NCI-H1436 (cell line): ENCODE measurements around the gene P3R3URF.
"Not testable (repeated sequence)": the region's sequence is repeated elsewhere in the genome, so short reads cannot be mapped to it uniquely, and the experiment has no call there.

Source experiments
- DNase-seq: peaks from one replicate; lab custom pipeline; 2025; lab: John Stamatoyannopoulos, UW

The P3R3URF gene

GRCh38 chr1:46176211-46176865 is at the start of gene P3R3URF:
P3R3URF (minus strand) TSS chr1:46176488; CDS start chr1:46176471, 17 bp downstream.
- DNase-seq: no peak

GRCh38 chr1:46224966-46225365 is 48.7 kb upstream of the P3R3URF start:
- no peak for DNase-seq

- peak; percentile 77 for DNase-seq
These were observed 47.2 kb upstream of the P3R3URF start for GRCh38 chr1:46223472-46223943.

- DNase-seq: not testable (repeated sequence)
These were observed 46.8 kb upstream of the P3R3URF start for GRCh38 chr1:46223055-46223454.

GRCh38 chr1:46221749-46222148 is 45.5 kb upstream of the P3R3URF start:
- DNase-seq: no peak

- no peak for DNase-seq
These were observed 44.5 kb upstream of the P3R3URF start for GRCh38 chr1:46220808-46221207.

GRCh38 chr1:46219551-46220520 is 43.5 kb upstream of the P3R3URF start:
- peak; percentile 42 for DNase-seq

GRCh38 chr1:46218443-46218842 is 42.2 kb upstream of the P3R3URF start:
- peak; percentile 79 for DNase-seq

GRCh38 chr1:46215504-46215903 is 39.2 kb upstream of the P3R3URF start:
- no peak for DNase-seq

- no peak for DNase-seq
These were observed 34.8 kb upstream of the P3R3URF start for GRCh38 chr1:46211051-46211450.

GRCh38 chr1:46210561-46210960 is 34.3 kb upstream of the P3R3URF start:
- no peak for DNase-seq

GRCh38 chr1:46206399-46206798 is 30.1 kb upstream of the P3R3URF start:
- no peak for DNase-seq

GRCh38 chr1:46205791-46206190 is 29.5 kb upstream of the P3R3URF start:
- DNase-seq: no peak

GRCh38 chr1:46205141-46205540 is 28.9 kb upstream of the P3R3URF start:
- no peak for DNase-seq

GRCh38 chr1:46204406-46204742 is 28.1 kb upstream of the P3R3URF start:
- DNase-seq: no peak

GRCh38 chr1:46203738-46204405 is 27.6 kb upstream of the P3R3URF start:
- no peak for DNase-seq

- no peak for DNase-seq
These were observed 23.0 kb upstream of the P3R3URF start for GRCh38 chr1:46199233-46199749.

- DNase-seq: peak; percentile 49
These were observed 21.9 kb upstream of the P3R3URF start, which contains the start of gene POMGNT1 for GRCh38 chr1:46197964-46198811. POMGNT1 (minus strand) TSS chr1:46198434; CDS start chr1:46197821, 613 bp downstream.

GRCh38 chr1:46197560-46197963 is 21.3 kb upstream of the P3R3URF start:
- no peak for DNase-seq

- DNase-seq: no peak
These were observed 20.3 kb upstream of the P3R3URF start for GRCh38 chr1:46196609-46197008.

- DNase-seq: no peak
These were observed 18.4 kb upstream of the P3R3URF start for GRCh38 chr1:46194641-46195193.
